Esophagus (tissue), 2 donors: ENCODE data around the gene PITPNC1. TPM values are rescaled to one million over a fixed set of nuclear protein-coding genes. Genes with fewer than 3 reads are reported as not detected.

ENCODE experiments used
- H3K27ac ChIP-seq, 2 donors: one replicate each; pipeline ENCODE4 v1.5.1; 2013; ENCODE audit warnings: low read depth in 2 of 2, mild to moderate bottlenecking in 2 of 2, inconsistent platforms in 1 of 2, low read length in 1 of 2, moderate library complexity in 1 of 2
- H3K27me3 ChIP-seq, 2 donors: one replicate each; pipeline ENCODE4 v1.6.1; 2013; ENCODE audit warnings: low read length in 2 of 2, control low read depth in 1 of 2, mild to moderate bottlenecking in 1 of 2; ENCODE audit not compliant: insufficient read depth in 2 of 2, control insufficient read depth in 1 of 2
- H3K36me3 ChIP-seq, 2 donors: one replicate each; pipeline ENCODE4 v1.6.1; 2013; ENCODE audit warnings: low read length in 1 of 2; ENCODE audit not compliant: control insufficient read depth in 2 of 2, insufficient read depth in 2 of 2
- H3K4me1 ChIP-seq, 2 donors: one replicate each; pipeline ENCODE4 v1.6.1; 2013; ENCODE audit warnings: low read length in 1 of 2; ENCODE audit not compliant: control insufficient read depth in 2 of 2, insufficient read depth in 2 of 2
- H3K4me3 ChIP-seq, 2 donors: one replicate each; pipeline ENCODE4 v1.5.1; 2013; ENCODE audit warnings: low read length in 2 of 2, mild to moderate bottlenecking in 2 of 2, low read depth in 1 of 2, moderate library complexity in 1 of 2
- H3K9me3 ChIP-seq, 2 donors: one replicate each; pipeline ENCODE4 v1.6.1; 2013; ENCODE audit warnings: mild to moderate bottlenecking in 2 of 2, low read depth in 1 of 2, low read length in 1 of 2, moderate library complexity in 1 of 2; ENCODE audit not compliant: control insufficient read depth in 2 of 2, insufficient read depth in 1 of 2
- WGBS, 2 donors: extraction: QIAGEN DNeasy Blood & Tissue Kit; methylation state at CpG; one replicate each; pipeline ENCODE4 v1.1.7; 2013; 5-methylcytosine and 5-hydroxymethylcytosine counted together
- polyA plus RNA-seq, 2 donors: library from polyadenylated mRNA; stranded (reverse); fragments of 200-250 nt; gene quantifications; one replicate each; pipeline ENCODE4 v1.2.3, GENCODE V29; 2013
- donor health status: healthy with polysubstance abuse.
- donor health status: Bipolar disorder and iron deficiency.

PITPNC1 gene
- polyA plus RNA-seq, 2 donors: 7.9 to 9.6 TPM

DNA sequence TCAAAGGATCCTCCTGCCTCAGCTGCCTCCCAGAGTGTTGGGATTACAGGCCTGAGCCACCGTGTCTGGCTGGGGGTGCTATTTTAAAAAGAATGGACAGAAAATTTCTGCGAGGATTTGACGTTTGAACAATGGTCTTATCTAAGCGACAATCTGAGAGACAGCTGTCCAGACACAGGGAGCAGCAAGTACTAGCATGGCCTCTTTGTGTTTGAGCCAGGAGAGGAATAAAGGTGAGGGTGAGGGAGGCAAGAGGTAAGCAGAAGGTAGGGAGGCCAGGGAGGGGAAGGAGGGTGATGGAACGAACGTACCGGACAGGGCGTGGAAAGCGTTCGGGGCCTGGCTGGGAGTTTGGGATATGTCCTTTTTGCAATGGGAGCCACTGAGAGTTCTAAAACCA is 59.2 kb downstream of the PITPNC1 start:
- H3K27me3 ChIP-seq: no peaks in the 10 kb centered on the region
- no peak overlapping the region for H3K4me3 ChIP-seq
- no peak overlapping the region for H3K27ac ChIP-seq
- no peaks in the 10 kb centered on the region for H3K9me3 ChIP-seq
- no peaks in the 10 kb centered on the region for H3K36me3 ChIP-seq
- H3K4me1 ChIP-seq: peaks cover 0 to 4% of the 10 kb centered on the region in 2 donors
- 79 to 83% methylated on average over 10 of the region's 10 CpGs for WGBS, 2 donors

DNA sequence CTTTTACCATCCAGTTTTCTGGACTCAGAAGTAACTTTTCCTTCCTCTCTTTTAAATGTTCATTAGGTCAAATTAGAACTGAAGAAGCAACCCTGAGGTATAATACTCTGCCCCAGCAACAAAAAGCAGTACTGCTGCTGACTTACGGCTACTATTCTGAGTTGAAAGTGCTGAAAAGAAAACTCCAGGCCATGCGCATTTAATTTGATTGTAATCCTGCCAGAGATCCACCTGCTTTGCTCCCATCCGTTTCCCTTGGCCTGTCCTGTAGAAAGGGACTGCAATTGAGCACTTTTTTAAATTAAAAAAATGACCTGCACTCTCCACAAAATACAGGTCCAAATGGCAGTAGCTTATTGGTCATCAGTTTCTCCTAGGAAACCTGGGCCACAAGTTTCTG is 61.6 kb downstream of the PITPNC1 start:
- Histone ChIP-seq H3K9me3 (no peaks in the 10 kb centered on the region), H3K27me3 (no peaks in the 10 kb centered on the region), H3K4me3 (no peak overlapping the region), H3K4me1 (peaks cover 0 to 4% of the 10 kb centered on the region in 2 donors), H3K36me3 (no peaks in the 10 kb centered on the region), H3K27ac (no peak overlapping the region)
- WGBS, 2 donors: 72 to 87% methylated on average over 3 of the region's 3 CpGs

DNA sequence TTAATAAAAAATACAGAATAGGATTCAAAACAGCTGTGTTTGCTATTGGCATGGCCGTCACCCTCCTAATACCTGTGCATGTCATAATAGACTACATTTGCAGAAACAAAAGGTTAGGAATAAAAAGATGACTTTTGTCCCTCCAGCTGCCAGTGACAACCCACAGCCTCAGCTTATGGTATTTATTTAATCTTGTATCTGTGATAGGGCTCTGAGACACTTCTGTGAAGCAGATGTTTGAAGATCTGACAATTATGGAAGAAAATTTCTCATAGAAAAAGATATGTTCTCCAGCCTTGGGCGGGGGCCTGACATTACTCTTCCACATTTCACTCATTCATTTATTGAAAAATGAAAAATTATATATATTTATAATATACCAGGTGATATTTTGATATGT is 62.2 kb downstream of the PITPNC1 start:
- peaks cover 0 to 4% of the 10 kb centered on the region in 2 donors for H3K4me1 ChIP-seq
- no peak overlapping the region for H3K4me3 ChIP-seq
- 81 to 93% methylated on average over 2 of the region's 2 CpGs for WGBS, 2 donors
- H3K27me3 ChIP-seq: no peaks in the 10 kb centered on the region
- no peaks in the 10 kb centered on the region for H3K9me3 ChIP-seq
- H3K27ac ChIP-seq: no peak overlapping the region
- H3K36me3 ChIP-seq: no peaks in the 10 kb centered on the region

DNA sequence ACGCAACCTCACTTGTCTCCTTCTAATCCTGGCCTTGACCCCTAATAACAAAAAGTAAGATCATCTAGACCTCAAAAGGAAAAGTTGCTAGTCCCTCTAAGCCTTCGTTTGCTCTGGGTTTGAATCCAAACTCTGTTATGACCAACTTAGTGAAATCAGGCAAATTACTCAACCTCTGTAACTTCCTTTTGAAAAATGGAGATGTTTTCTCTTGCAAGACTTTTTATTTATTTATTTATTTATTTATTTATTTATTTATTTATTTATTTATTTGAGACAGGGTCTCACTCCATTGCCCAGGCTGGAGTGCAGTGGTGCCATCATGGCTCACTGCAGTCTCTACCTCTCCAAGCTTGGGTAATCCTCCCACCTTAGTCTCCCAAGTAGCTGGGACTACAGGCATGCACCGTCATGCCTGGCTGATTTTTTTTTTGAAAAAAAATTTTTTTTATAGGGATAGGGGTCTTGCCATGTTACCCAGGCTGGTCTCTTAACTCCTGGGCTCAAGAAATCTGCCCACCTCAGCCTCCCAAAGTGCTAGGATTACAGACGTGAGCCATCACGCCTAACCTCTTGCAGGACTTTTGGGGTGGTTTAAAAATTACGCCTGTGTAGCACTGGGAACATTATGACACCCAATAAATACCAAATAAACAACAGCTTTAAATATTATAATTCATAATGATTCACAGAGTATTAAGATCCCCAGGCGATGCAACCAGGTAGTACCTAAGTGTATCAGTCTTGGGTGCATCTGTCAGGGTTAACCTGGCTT is 63.4 kb downstream of the PITPNC1 start:
- Histone ChIP-seq H3K36me3 (no peaks in the 10 kb centered on the region), H3K4me3 (no peak overlapping the region), H3K9me3 (no peaks in the 10 kb centered on the region), H3K27ac (peak overlapping the region in 1 of 2 donors; percentile 33), H3K27me3 (no peaks in the 10 kb centered on the region), H3K4me1 (peaks cover 0 to 4% of the 10 kb centered on the region in 2 donors)
- whole genome bisulfite sequencing, 2 donors: 72 to 77% methylated on average over 7 of the region's 7 CpGs

DNA sequence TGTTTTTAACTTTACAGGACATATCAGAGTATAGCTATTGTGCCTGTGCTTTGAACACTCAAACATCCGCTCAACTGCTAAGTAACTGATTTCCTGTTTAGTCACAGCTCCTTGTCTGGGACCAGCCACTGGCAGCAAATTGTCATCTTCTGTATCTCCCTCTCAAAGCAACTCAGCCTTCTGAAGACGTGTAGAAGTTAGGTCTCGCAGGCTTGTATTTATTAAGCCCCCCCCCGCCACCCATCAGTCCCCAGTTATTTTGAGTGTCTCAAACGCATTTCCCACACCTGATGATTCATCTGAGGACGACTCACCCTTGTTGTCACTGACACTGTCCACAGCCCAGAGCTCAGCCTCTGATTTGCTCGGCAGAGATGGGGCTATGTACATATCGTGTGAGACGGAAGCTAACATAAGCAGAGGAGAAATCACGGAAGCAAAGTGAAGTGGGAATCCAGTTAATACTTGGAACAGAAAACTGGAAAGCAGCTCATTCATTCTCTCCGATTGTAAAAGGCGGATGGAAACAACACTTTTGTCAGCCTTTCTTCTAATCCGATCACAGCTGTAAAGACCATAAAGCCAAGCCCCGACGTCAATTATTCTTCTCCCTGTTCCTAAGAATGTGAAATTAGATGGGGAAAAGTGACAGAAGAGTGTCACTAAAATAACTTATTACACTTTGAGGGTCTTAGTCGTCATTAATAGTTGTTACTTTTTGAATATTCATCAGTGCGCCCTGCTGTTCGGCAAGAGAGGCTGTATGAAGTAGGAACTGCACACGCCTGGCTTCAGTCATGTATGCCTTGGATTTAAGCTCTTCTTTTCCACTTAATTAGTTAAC is 64.2 kb downstream of the PITPNC1 start:
- no peaks in the 10 kb centered on the region for H3K27me3 ChIP-seq
- 59 to 63% methylated on average over 19 of the region's 19 CpGs for WGBS, 2 donors
- H3K9me3 ChIP-seq: no peaks in the 10 kb centered on the region
- H3K4me3 ChIP-seq: no peak overlapping the region
- H3K36me3 ChIP-seq: no peaks in the 10 kb centered on the region
- peak overlapping the region; percentile 54 to 55 for H3K27ac ChIP-seq
- H3K4me1 ChIP-seq: peaks cover 0 to 4% of the 10 kb centered on the region in 2 donors

DNA sequence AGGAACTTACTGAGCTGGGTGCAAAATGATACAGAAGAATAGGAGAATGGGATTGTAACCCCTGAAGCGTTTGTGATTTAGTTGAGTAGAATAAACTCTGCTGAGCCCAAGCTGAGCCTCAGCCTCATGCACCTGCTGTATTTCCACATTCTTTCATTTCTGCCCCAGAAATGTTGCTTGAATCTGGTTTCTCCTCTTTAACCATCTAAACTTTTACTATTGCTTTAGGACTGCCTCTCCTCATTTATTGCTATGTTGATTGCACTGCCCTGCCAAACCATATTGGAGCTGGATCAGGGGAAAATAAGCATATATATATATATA is 64.8 kb downstream of the PITPNC1 start:
- no peaks in the 10 kb centered on the region for H3K27me3 ChIP-seq
- H3K36me3 ChIP-seq: no peaks in the 10 kb centered on the region
- WGBS, 2 donors: 60 to 87% methylated on average over 1 of the region's 1 CpG
- peak overlapping the region; percentile 54 to 55 for H3K27ac ChIP-seq
- H3K4me3 ChIP-seq: no peak overlapping the region
- peaks cover 0 to 4% of the 10 kb centered on the region in 2 donors for H3K4me1 ChIP-seq
- no peaks in the 10 kb centered on the region for H3K9me3 ChIP-seq

DNA sequence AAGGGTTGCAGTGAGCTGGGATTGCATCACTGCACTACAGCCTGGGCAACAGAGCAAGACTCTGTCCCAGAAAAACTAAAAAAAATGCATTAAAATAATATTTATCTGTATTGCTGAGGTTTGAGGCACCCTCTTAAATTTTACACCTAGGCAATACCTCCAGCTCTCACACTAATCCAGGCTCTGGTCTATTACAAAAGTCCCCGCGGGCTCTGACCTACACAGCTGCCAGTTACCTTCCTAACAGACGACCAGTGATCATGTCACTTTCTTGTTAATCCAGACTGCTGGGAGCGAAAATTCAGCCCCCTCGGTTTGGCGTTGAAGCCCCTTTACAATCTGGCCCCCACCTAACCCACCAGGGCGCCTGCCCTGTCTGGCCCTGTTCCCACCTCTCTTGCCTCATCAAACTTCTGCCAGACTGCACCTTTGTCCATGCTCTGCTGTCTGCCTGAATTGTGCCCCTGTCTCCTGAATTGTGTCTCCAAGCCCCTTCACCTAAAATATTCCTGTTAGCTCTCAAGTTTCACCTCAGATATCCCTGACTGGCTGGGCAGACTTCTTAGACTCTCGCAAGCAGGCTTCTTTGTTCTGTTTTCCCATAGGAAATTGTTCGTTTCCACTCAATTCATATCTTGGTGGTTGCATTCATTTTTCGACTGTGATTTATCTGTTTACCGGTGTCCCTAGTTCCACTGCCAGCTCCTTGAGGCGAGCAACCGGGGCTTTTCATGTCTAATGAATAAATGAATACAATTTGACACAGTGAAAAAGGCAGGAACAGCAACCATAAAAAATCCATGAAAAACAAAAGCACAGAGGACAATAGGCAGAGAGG is 65.9 kb downstream of the PITPNC1 start:
- Histone ChIP-seq H3K4me3 (no peak overlapping the region), H3K27ac (peak overlapping the region in 1 of 2 donors; percentile 22), H3K27me3 (no peaks in the 10 kb centered on the region), H3K9me3 (no peaks in the 10 kb centered on the region), H3K4me1 (no peaks in the 10 kb centered on the region), H3K36me3 (no peaks in the 10 kb centered on the region)
- 57 to 64% methylated on average over 13 of the region's 13 CpGs for WGBS, 2 donors

DNA sequence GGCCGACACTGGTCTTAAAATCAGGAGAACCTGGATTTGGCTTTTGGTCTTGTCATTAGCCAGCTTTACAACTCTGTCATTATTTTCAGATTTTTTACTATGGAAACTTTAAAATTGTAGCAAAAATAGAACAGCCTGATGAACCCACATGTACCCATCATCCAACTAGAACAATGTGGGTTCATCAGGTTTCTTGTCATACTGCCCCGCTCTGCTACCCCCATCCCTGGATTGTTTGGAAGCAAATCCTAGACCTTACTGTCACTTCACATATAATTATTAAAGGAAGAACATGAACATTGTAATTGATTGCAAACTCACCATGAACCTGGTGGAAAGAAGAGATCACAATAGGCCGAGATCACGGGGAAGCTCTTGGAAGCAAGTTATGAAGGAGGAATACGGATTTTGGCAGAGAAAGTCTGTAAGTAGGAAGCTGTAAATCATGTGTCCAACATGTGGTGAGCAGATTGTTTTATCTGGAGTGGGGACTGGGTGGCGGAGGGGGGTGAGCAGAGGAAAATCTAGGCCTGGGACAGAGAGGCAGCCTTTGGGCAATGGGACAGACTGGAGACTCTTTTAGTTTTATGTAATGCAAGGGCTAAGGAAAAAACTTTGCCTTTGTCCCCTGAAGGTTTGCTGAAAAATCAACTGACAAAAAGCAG is 67.0 kb downstream of the PITPNC1 start:
- H3K36me3 ChIP-seq: no peaks in the 10 kb centered on the region
- H3K9me3 ChIP-seq: no peaks in the 10 kb centered on the region
- 73 to 74% methylated on average over 6 of the region's 6 CpGs for WGBS, 2 donors
- no peaks in the 10 kb centered on the region for H3K4me1 ChIP-seq
- no peaks in the 10 kb centered on the region for H3K27me3 ChIP-seq
- no peak overlapping the region for H3K4me3 ChIP-seq
- no peak overlapping the region for H3K27ac ChIP-seq

DNA sequence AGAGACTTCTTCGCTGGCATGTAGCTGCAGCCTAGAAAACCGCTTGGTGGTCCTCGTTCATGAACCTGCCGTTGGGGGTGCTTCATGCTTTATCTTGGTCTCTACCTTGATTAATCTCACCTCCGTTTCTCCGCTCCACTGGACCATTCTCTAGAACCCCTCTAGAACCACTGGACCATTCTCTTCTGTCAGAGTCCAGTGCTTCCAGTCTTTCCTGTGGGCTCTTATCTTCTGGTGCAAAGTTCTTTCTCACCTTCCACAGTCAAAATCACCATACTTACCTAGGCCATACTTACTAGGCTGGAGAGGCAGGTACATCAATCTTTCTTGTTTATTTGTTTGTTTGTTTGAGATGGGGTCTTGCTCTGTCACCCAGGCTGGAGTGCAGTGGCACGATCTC is 71.4 kb downstream of the PITPNC1 start:
- Histone ChIP-seq H3K27ac (no peak overlapping the region), H3K36me3 (no peaks in the 10 kb centered on the region), H3K4me3 (no peak overlapping the region), H3K27me3 (no peaks in the 10 kb centered on the region), H3K4me1 (no peaks in the 10 kb centered on the region), H3K9me3 (no peaks in the 10 kb centered on the region)
- 96% methylated on average over 7 of the region's 7 CpGs for WGBS, 2 donors
